Measurements from ENCODE around the gene P2RY2. TPM values are rescaled to one million over a fixed set of nuclear protein-coding genes. Genes with fewer than 3 reads are reported as not detected.

Gene P2RY2
- total and polyA plus RNA-seq, 2 experiments from 2014 or later, result 0.63 to 1.6 TPM

- Histone ChIP-seq H2AFZ (no peak overlapping the region), H3K36me3 (ENCODE audit: insufficient read depth) (no peaks in the 10 kb centered on the region), H3K27ac (ENCODE audit: low read depth) (no peak overlapping the region), H4K20me1 (replicated peaks; ENCODE audit: insufficient read depth) (no peaks in the 10 kb centered on the region), H3K4me2 (no peak overlapping the region), H3K27me3 (ENCODE audit: insufficient read depth) (no peaks in the 10 kb centered on the region), H3K79me2 (replicated peaks; ENCODE audit: insufficient read depth) (no peaks in the 10 kb centered on the region), H3K4me1 (ENCODE audit: insufficient read depth) (no peaks in the 10 kb centered on the region), H3F3A (replicated peaks; ENCODE audit: low read depth) (no peaks in the 10 kb centered on the region), H3K4me3 (no peak overlapping the region), H3K9me2 (ENCODE audit: insufficient read depth) (no peaks in the 10 kb centered on the region)
- Mint-ChIP-seq H3K27me3 (ENCODE audit: insufficient read depth, low read depth, poor library complexity) (peaks cover 16% of the 10 kb centered on the region), H3K4me1 (peaks cover 3% of the 10 kb centered on the region; the same call in 1 of the 3 replicates), H3K9me3 (no peaks in the 10 kb centered on the region), H3K27ac (no peak overlapping the region; the same call in 1 of the 2 replicates), H3K36me3 (ENCODE audit: low read depth) (no peaks in the 10 kb centered on the region), H3K4me3 (no peak overlapping the region)
- ATAC-seq (no peak), DNase-seq (ENCODE audit: low spot score) (no peak)
- TF ChIP-seq NANOG (IDR thresholded peaks at IDR 0.05; ENCODE audit: borderline replicate concordance) (no peak), EZH2 (IDR thresholded peaks at IDR 0.05; ENCODE audit: low read depth, unreplicated experiment) (no peak), ZNF462 (CRISPR knock-in tag; IDR thresholded peaks at IDR 0.05) (no peak), CREB1 (CRISPR knock-in tag; IDR thresholded peaks at IDR 0.05; ENCODE audit: low read depth) (no peak), ZNF114 (CRISPR knock-in tag; IDR thresholded peaks at IDR 0.05) (no peak), ETS1 (IDR thresholded peaks at IDR 0.05) (no peak), STAT1 (IDR thresholded peaks at IDR 0.05; ENCODE audit: unreplicated experiment) (no peak), JUNB (IDR thresholded peaks at IDR 0.05; ENCODE audit: unreplicated experiment) (no peak), POLR2AphosphoS5 (IDR thresholded peaks at IDR 0.05; ENCODE audit: low read depth) (no peak), EZH2phosphoT487 (IDR thresholded peaks at IDR 0.05; ENCODE audit: unreplicated experiment) (no peak), ZNF331 (CRISPR knock-in tag; IDR thresholded peaks at IDR 0.05; ENCODE audit: low read depth) (no peak)
- TF ChIP-seq, protein P1, sequence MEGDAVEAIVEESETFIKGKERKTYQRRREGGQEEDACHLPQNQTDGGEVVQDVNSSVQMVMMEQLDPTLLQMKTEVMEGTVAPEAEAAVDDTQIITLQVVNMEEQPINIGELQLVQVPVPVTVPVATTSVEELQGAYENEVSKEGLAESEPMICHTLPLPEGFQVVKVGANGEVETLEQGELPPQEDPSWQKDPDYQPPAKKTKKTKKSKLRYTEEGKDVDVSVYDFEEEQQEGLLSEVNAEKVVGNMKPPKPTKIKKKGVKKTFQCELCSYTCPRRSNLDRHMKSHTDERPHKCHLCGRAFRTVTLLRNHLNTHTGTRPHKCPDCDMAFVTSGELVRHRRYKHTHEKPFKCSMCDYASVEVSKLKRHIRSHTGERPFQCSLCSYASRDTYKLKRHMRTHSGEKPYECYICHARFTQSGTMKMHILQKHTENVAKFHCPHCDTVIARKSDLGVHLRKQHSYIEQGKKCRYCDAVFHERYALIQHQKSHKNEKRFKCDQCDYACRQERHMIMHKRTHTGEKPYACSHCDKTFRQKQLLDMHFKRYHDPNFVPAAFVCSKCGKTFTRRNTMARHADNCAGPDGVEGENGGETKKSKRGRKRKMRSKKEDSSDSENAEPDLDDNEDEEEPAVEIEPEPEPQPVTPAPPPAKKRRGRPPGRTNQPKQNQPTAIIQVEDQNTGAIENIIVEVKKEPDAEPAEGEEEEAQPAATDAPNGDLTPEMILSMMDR (conservative IDR thresholded peaks at IDR 0.05; ENCODE audit: low read depth in 2 of 2), result no peak
- TF ChIP-seq, protein P2, sequence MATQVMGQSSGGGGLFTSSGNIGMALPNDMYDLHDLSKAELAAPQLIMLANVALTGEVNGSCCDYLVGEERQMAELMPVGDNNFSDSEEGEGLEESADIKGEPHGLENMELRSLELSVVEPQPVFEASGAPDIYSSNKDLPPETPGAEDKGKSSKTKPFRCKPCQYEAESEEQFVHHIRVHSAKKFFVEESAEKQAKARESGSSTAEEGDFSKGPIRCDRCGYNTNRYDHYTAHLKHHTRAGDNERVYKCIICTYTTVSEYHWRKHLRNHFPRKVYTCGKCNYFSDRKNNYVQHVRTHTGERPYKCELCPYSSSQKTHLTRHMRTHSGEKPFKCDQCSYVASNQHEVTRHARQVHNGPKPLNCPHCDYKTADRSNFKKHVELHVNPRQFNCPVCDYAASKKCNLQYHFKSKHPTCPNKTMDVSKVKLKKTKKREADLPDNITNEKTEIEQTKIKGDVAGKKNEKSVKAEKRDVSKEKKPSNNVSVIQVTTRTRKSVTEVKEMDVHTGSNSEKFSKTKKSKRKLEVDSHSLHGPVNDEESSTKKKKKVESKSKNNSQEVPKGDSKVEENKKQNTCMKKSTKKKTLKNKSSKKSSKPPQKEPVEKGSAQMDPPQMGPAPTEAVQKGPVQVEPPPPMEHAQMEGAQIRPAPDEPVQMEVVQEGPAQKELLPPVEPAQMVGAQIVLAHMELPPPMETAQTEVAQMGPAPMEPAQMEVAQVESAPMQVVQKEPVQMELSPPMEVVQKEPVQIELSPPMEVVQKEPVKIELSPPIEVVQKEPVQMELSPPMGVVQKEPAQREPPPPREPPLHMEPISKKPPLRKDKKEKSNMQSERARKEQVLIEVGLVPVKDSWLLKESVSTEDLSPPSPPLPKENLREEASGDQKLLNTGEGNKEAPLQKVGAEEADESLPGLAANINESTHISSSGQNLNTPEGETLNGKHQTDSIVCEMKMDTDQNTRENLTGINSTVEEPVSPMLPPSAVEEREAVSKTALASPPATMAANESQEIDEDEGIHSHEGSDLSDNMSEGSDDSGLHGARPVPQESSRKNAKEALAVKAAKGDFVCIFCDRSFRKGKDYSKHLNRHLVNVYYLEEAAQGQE (IDR thresholded peaks at IDR 0.05; ENCODE audit: unreplicated experiment), result no peak
Observed at GRCh38 chr11:73235236-73235786, 17.2 kb downstream of the P2RY2 start.

All from GM23338 (cell line).